SK-N-SH treated with all-trans-retinoic acid at 6 μM for 48 hours (cell line): Measurements from ENCODE around the gene FTO.

ENCODE experiments used
- ATAC-seq: fragments of 200-7000 bp; cut with Tn5 transposase; 3 replicates; pipeline ENCODE4 v1.9.1; 2020; ENCODE audit warnings: mild to moderate bottlenecking, moderate library complexity
- ARNTL ChIP-seq: fragments of 450-650 bp; formaldehyde crosslinking; IDR thresholded peaks from 2 replicates; pipeline ENCODE4 v1.5.0; 2020; ENCODE audit warnings: low read depth, mild to moderate bottlenecking, moderate library complexity, borderline replicate concordance
- BACH2 ChIP-seq: fragments of 250-450 bp; sonication (Bioruptor Pico); IDR thresholded peaks from 2 replicates; pipeline ENCODE4 v1.9.0; 2021; ENCODE audit warnings: mild to moderate bottlenecking, borderline replicate concordance
- CSDC2 ChIP-seq: fragments of 250-450 bp; sonication (Bioruptor Pico); IDR thresholded peaks from 2 replicates; pipeline ENCODE4 v1.5.0; 2020; ENCODE audit warnings: mild to moderate bottlenecking, moderate library complexity
- ESRRG ChIP-seq: fragments of 250-450 bp; sonication (Bioruptor Pico); IDR thresholded peaks from 2 replicates; pipeline ENCODE4 v1.6.1; 2021; ENCODE audit warnings: mild to moderate bottlenecking
- GLIS3 ChIP-seq: fragments of 250-450 bp; sonication (Bioruptor Pico); IDR thresholded peaks from 2 replicates; pipeline ENCODE4 v1.5.0; 2020; ENCODE audit warnings: mild to moderate bottlenecking, moderate library complexity
- OSR1 ChIP-seq: fragments of 250-450 bp; sonication (Bioruptor Pico); IDR thresholded peaks from 2 replicates; pipeline ENCODE4 v1.8.0; 2022; ENCODE audit warnings: moderate library complexity, mild to moderate bottlenecking, inconsistent platforms
- PPARA ChIP-seq: fragments of 250-450 bp; sonication (Bioruptor Pico); IDR thresholded peaks from 2 replicates; pipeline ENCODE4 v1.5.0; 2020; ENCODE audit warnings: mild to moderate bottlenecking, borderline replicate concordance
- SNAI2 ChIP-seq: fragments of 250-450 bp; sonication (Bioruptor Pico); IDR thresholded peaks from 2 replicates; pipeline ENCODE4 v1.5.0; 2020; ENCODE audit warnings: mild to moderate bottlenecking, moderate library complexity
- TCF4 ChIP-seq: fragments of 250-450 bp; sonication (Bioruptor Pico); IDR thresholded peaks from 2 replicates; pipeline ENCODE4 v1.8.0; 2021; ENCODE audit warnings: mild to moderate bottlenecking, moderate library complexity, borderline replicate concordance
- TOX ChIP-seq: fragments of 250-450 bp; sonication (Bioruptor Pico); IDR thresholded peaks from 2 replicates; pipeline ENCODE4 v1.8.0; 2021; ENCODE audit warnings: mild to moderate bottlenecking, moderate library complexity, borderline replicate concordance
- ZC3H10 ChIP-seq: fragments of 250-450 bp; sonication (Bioruptor Pico); IDR thresholded peaks from 2 replicates; pipeline ENCODE4 v1.5.1; 2021; ENCODE audit warnings: mild to moderate bottlenecking, moderate library complexity
- ZFP3 ChIP-seq: fragments of 250-450 bp; sonication (Bioruptor Pico); IDR thresholded peaks from 2 replicates; pipeline ENCODE4 v1.5.0; 2020; ENCODE audit warnings: mild to moderate bottlenecking, moderate library complexity
- ZNF565 ChIP-seq: fragments of 450-650 bp; formaldehyde crosslinking; conservative IDR thresholded peaks from 2 replicates; pipeline ENCODE4 v1.5.0; 2020; ENCODE audit warnings: low read depth, mild to moderate bottlenecking, moderate library complexity
- ZNF70 ChIP-seq: fragments of 450-650 bp; formaldehyde crosslinking; IDR thresholded peaks from 2 replicates; pipeline ENCODE4 v1.5.0; 2020; ENCODE audit warnings: mild to moderate bottlenecking, moderate library complexity
- ZNF8 ChIP-seq: fragments of 450-650 bp; formaldehyde crosslinking; IDR thresholded peaks from 2 replicates; pipeline ENCODE4 v1.5.0; 2020; ENCODE audit warnings: mild to moderate bottlenecking, moderate library complexity
- TF ChIP-seq, protein P1 (sequence below): fragments of 250-450 bp; sonication (Bioruptor Pico); IDR thresholded peaks from 2 replicates; pipeline ENCODE4 v1.5.1; 2021; ENCODE audit warnings: mild to moderate bottlenecking, moderate library complexity
- TF ChIP-seq, protein P2 (sequence below): fragments of 250-450 bp; sonication (Bioruptor Pico); IDR thresholded peaks from 2 replicates; pipeline ENCODE4 v1.5.0; 2020; ENCODE audit warnings: mild to moderate bottlenecking, moderate library complexity
- TF ChIP-seq, protein P3 (sequence below): fragments of 250-450 bp; sonication (Bioruptor Pico); IDR thresholded peaks from 2 replicates; pipeline ENCODE4 v1.8.0; 2021; ENCODE audit warnings: low read depth, mild to moderate bottlenecking, moderate library complexity, borderline replicate concordance
- TF ChIP-seq, protein P4 (sequence below): fragments of 250-450 bp; sonication (Bioruptor Pico); IDR thresholded peaks from 2 replicates; pipeline ENCODE4 v1.5.1; 2020; ENCODE audit warnings: low read depth, mild to moderate bottlenecking, moderate library complexity
- TF ChIP-seq, protein P5 (sequence below): fragments of 250-450 bp; sonication (Bioruptor Pico); IDR thresholded peaks from 2 replicates; pipeline ENCODE4 v1.8.0; 2020; ENCODE audit warnings: mild to moderate bottlenecking, moderate library complexity, borderline replicate concordance

The FTO gene

DNA sequence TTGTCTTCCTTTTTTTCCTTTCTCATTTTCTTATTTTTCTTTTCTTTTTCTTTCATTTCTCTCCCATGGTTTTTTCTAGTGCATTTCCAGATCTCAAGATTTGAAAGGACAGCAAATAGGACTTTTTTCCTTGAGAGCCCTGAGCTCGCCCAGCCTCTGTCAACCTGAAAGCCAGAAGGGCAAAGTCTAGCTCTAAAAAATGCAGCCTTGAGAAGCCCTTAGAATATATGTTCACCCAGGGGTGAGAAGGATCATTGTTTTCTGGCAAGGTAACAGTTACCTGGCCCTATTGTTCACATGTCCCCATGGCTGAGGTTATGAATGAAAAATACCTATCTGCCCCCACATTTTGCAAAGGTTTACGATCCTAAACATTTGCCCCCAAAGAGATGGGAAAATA, 364.3 kb downstream of the FTO start:
- no peak for ATAC-seq

DNA sequence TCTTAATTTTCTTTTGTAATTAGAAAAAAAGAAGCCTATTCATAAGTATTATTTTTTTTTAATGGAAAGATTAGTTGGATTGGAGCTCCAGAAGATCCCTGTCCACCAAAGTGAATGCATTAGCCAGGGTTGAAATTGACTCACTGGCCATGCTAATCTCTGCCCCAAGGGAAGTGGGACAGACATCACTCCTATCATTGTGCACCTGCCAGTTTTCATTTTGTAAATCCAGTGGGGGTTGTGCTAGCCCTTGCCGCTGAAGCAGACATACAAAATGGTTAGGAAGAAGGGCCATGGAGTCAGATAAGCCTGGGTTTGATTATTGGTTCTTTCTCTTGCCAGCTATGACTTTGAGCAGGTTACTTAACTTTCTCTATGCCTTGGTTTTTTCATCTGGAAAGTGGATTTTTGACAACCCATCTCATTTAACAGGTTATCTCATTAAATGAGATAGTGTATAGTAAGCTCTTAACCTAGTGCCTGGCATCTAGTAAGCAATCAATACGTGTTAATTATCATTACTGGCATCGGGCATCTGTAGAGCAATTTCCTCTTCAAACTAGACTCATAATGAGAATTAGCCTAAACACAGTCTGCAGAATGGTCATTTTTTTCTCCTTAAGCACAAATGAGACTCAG, 365.8 kb downstream of the FTO start:
- TF ChIP-seq BACH2 (CRISPR knock-in tag) (no peak), ZNF8 (CRISPR knock-in tag) (no peak), OSR1 (CRISPR knock-in tag) (no peak)
- TF ChIP-seq, protein P1, sequence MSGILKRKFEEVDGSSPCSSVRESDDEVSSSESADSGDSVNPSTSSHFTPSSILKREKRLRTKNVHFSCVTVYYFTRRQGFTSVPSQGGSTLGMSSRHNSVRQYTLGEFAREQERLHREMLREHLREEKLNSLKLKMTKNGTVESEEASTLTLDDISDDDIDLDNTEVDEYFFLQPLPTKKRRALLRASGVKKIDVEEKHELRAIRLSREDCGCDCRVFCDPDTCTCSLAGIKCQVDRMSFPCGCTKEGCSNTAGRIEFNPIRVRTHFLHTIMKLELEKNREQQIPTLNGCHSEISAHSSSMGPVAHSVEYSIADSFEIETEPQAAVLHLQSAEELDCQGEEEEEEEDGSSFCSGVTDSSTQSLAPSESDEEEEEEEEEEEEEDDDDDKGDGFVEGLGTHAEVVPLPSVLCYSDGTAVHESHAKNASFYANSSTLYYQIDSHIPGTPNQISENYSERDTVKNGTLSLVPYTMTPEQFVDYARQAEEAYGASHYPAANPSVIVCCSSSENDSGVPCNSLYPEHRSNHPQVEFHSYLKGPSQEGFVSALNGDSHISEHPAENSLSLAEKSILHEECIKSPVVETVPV (CRISPR knock-in tag) = no peak
- ATAC-seq = no peak

More for the DNA sequence above, 364.3 kb downstream of the FTO start:
- TF ChIP-seq SNAI2 (CRISPR knock-in tag) (no peak), ZNF70 (CRISPR knock-in tag) (no peak), TCF4 (no peak), PPARA (CRISPR knock-in tag) (no peak), ZNF565 (no peak), ZFP3 (CRISPR knock-in tag) (no peak), BACH2 (CRISPR knock-in tag) (no peak), GLIS3 (CRISPR knock-in tag) (no peak), ESRRG (no peak), CSDC2 (CRISPR knock-in tag) (no peak), TOX (CRISPR knock-in tag) (no peak)
- TF ChIP-seq, protein P1 (CRISPR knock-in tag) = no peak
- TF ChIP-seq, protein P2, sequence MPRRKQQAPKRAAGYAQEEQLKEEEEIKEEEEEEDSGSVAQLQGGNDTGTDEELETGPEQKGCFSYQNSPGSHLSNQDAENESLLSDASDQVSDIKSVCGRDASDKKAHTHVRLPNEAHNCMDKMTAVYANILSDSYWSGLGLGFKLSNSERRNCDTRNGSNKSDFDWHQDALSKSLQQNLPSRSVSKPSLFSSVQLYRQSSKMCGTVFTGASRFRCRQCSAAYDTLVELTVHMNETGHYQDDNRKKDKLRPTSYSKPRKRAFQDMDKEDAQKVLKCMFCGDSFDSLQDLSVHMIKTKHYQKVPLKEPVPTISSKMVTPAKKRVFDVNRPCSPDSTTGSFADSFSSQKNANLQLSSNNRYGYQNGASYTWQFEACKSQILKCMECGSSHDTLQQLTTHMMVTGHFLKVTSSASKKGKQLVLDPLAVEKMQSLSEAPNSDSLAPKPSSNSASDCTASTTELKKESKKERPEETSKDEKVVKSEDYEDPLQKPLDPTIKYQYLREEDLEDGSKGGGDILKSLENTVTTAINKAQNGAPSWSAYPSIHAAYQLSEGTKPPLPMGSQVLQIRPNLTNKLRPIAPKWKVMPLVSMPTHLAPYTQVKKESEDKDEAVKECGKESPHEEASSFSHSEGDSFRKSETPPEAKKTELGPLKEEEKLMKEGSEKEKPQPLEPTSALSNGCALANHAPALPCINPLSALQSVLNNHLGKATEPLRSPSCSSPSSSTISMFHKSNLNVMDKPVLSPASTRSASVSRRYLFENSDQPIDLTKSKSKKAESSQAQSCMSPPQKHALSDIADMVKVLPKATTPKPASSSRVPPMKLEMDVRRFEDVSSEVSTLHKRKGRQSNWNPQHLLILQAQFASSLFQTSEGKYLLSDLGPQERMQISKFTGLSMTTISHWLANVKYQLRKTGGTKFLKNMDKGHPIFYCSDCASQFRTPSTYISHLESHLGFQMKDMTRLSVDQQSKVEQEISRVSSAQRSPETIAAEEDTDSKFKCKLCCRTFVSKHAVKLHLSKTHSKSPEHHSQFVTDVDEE (CRISPR knock-in tag) = no peak
- TF ChIP-seq, protein P3, sequence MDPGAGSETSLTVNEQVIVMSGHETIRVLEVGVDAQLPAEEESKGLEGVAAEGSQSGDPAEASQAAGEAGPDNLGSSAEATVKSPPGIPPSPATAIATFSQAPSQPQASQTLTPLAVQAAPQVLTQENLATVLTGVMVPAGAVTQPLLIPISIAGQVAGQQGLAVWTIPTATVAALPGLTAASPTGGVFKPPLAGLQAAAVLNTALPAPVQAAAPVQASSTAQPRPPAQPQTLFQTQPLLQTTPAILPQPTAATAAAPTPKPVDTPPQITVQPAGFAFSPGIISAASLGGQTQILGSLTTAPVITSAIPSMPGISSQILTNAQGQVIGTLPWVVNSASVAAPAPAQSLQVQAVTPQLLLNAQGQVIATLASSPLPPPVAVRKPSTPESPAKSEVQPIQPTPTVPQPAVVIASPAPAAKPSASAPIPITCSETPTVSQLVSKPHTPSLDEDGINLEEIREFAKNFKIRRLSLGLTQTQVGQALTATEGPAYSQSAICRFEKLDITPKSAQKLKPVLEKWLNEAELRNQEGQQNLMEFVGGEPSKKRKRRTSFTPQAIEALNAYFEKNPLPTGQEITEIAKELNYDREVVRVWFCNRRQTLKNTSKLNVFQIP (CRISPR knock-in tag) = no peak
- TF ChIP-seq, protein P4, sequence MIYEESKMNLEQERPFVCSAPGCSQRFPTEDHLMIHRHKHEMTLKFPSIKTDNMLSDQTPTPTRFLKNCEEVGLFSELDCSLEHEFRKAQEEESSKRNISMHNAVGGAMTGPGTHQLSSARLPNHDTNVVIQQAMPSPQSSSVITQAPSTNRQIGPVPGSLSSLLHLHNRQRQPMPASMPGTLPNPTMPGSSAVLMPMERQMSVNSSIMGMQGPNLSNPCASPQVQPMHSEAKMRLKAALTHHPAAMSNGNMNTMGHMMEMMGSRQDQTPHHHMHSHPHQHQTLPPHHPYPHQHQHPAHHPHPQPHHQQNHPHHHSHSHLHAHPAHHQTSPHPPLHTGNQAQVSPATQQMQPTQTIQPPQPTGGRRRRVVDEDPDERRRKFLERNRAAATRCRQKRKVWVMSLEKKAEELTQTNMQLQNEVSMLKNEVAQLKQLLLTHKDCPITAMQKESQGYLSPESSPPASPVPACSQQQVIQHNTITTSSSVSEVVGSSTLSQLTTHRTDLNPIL (CRISPR knock-in tag) = no peak

DNA sequence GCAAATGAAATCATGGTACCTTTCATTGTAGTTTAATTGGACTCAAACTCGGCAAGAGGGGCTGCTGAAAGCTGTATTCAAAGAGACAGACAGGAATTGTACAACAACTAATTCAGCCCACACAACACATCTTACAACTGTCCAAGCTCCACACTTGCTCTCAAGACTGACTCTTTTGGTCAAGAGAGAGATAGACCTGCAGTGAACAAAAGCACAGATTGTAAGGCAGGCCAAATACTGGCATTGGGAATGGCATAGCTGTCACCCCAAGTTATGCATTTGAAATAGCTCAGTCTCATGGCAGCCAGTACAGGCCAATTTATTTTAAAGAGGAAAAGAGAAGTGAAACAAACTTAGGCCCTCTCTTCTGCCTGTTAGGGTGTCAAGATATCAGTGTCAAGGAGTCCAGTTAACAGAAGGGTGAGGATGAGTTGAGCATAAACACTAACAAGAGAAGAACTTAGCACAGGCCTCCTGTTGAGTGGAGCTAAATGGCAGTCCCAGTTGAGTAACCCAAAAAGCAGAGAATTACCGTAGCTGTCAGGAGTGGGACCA, 366.9 kb downstream of the FTO start:
- ATAC-seq = no peak
- TF ChIP-seq ZC3H10 (no peak), ZFP3 (CRISPR knock-in tag) (no peak), TCF4 (no peak), ARNTL (CRISPR knock-in tag) (no peak)
- TF ChIP-seq, protein P5, sequence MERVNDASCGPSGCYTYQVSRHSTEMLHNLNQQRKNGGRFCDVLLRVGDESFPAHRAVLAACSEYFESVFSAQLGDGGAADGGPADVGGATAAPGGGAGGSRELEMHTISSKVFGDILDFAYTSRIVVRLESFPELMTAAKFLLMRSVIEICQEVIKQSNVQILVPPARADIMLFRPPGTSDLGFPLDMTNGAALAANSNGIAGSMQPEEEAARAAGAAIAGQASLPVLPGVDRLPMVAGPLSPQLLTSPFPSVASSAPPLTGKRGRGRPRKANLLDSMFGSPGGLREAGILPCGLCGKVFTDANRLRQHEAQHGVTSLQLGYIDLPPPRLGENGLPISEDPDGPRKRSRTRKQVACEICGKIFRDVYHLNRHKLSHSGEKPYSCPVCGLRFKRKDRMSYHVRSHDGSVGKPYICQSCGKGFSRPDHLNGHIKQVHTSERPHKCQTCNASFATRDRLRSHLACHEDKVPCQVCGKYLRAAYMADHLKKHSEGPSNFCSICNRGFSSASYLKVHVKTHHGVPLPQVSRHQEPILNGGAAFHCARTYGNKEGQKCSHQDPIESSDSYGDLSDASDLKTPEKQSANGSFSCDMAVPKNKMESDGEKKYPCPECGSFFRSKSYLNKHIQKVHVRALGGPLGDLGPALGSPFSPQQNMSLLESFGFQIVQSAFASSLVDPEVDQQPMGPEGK (CRISPR knock-in tag) = no peak
- TF ChIP-seq, protein P3 (CRISPR knock-in tag) = no peak
- TF ChIP-seq, protein P2 (CRISPR knock-in tag) = no peak
